ENCODE results near the gene CENPH. TPM values are rescaled to one million over a fixed set of nuclear protein-coding genes. Genes with fewer than 3 reads are reported as not detected.

The CENPH gene
- total and polyA plus RNA-seq, 2 of the 13 experiments (the other 11 are each of a cell fraction or from before 2014, with no cell fraction given): 11.2 to 28.8 TPM

GRCh38 chr5:69217548-69218526 lies 28.5 kb downstream of the CENPH start (continued):
- TF ChIP-seq ZHX1 (CRISPR knock-in tag; IDR thresholded peaks at IDR 0.05; ENCODE audit: low read depth) (peak; percentile 73; the same call in 1 of the 2 replicates), FOSL1 (CRISPR knock-in tag; IDR thresholded peaks at IDR 0.05; ENCODE audit: borderline replicate concordance) (no peak), ZNF121 (CRISPR knock-in tag; IDR thresholded peaks at IDR 0.05) (0 out of 2 replicates have a peak, but pooled peaks have one; percentile 12), ZNF567 (CRISPR knock-in tag; IDR thresholded peaks at IDR 0.05; ENCODE audit: borderline replicate concordance) (peak; percentile 68; the same call in 1 of the 2 replicates), RFX3 (CRISPR knock-in tag; IDR thresholded peaks at IDR 0.05) (no peak), THAP8 (CRISPR knock-in tag; IDR thresholded peaks at IDR 0.05; ENCODE audit: borderline replicate concordance) (no peak), HHEX (CRISPR knock-in tag; IDR thresholded peaks at IDR 0.05) (no peak), BATF2 (CRISPR knock-in tag; IDR thresholded peaks at IDR 0.05) (no peak), SKI (IDR thresholded peaks at IDR 0.05; ENCODE audit: partially characterized antibody) (peak; percentile 31), HNRNPUL1 (IDR thresholded peaks at IDR 0.05; ENCODE audit: low read depth, low read length) (no peak), IKZF5 (CRISPR knock-in tag; IDR thresholded peaks at IDR 0.05) (peak; percentile 82), ZNF253 (CRISPR knock-in tag; IDR thresholded peaks at IDR 0.05; ENCODE audit: borderline replicate concordance) (peak; percentile 56; the same call in 1 of the 2 replicates), POLR2AphosphoS5 (IDR thresholded peaks at IDR 0.05; ENCODE audit: low read depth, low read length) (peak; percentile 88), KAT8 (CRISPR knock-in tag; IDR thresholded peaks at IDR 0.05) (peak; percentile 92), TBX2 (CRISPR knock-in tag; IDR thresholded peaks at IDR 0.05; ENCODE audit: borderline replicate concordance) (peak; percentile 80), TOPORS (CRISPR knock-in tag; IDR thresholded peaks at IDR 0.05) (peak; percentile 90), FOXP4 (CRISPR knock-in tag; IDR thresholded peaks at IDR 0.05) (peak; percentile 31; the same call in 1 of the 2 replicates), SMARCE1 (IDR thresholded peaks at IDR 0.05; ENCODE audit: borderline replicate concordance) (no peak), ZNF234 (CRISPR knock-in tag; conservative IDR thresholded peaks at IDR 0.05) (0 out of 2 replicates have a peak, but pooled peaks have one; percentile 48)

Measured in HepG2 (cell line).